Mesenchymal stem cell (in vitro differentiated cells and primary cell): ENCODE data around the gene ACSF3.

Source experiments
- DNase-seq: peaks from one replicate; pipeline ENCODE4 v3.0.0-alpha.2; 2013
- H2AFZ ChIP-seq: one replicate; pipeline ENCODE4 v1.6.1; 2013; ENCODE audit warnings: low read depth, mild to moderate bottlenecking, control low read depth, inconsistent platforms, low read length, moderate library complexity
- H2AK5ac ChIP-seq: 2 replicates; pipeline ENCODE4 v1.6.1; 2013; ENCODE audit warnings: low read length, moderate library complexity, mild to moderate bottlenecking, inconsistent platforms; ENCODE audit not compliant: severe bottlenecking
- H2BK120ac ChIP-seq: one replicate; pipeline ENCODE4 v1.6.1; 2013; ENCODE audit warnings: low read depth, mild to moderate bottlenecking, inconsistent platforms, low read length, moderate library complexity
- H2BK12ac ChIP-seq, 2 experiments: one replicate each; pipeline ENCODE4 v1.6.1; 2013; ENCODE audit warnings: inconsistent platforms in 2 of 2, low read length in 2 of 2, mild to moderate bottlenecking in 2 of 2, moderate library complexity in 2 of 2, control low read depth in 1 of 2
- H2BK15ac ChIP-seq: one replicate; pipeline ENCODE4 v1.6.1; 2013; ENCODE audit warnings: mild to moderate bottlenecking, low read depth, inconsistent platforms; ENCODE audit not compliant: poor library complexity, severe bottlenecking
- H2BK5ac ChIP-seq: 2 replicates; pipeline ENCODE4 v1.6.1; 2013; ENCODE audit warnings: low read depth, mild to moderate bottlenecking, low read length, control low read depth, inconsistent platforms; ENCODE audit not compliant: poor library complexity, severe bottlenecking
- H3K14ac ChIP-seq, 2 experiments: one replicate each; pipeline ENCODE4 v1.6.1; 2013; ENCODE audit warnings: inconsistent platforms in 2 of 2, low read length in 2 of 2, control low read depth in 1 of 2, mild to moderate bottlenecking in 1 of 2, moderate library complexity in 1 of 2
- H3K18ac ChIP-seq, 2 experiments: one replicate each; pipeline ENCODE4 v1.6.1; 2013; ENCODE audit warnings: inconsistent platforms in 2 of 2, low read length in 2 of 2, control low read depth in 1 of 2, low read depth in 1 of 2, mild to moderate bottlenecking in 1 of 2
- H3K23ac ChIP-seq, 2 experiments: one replicate each; pipeline ENCODE4 v1.6.1; 2013; ENCODE audit warnings: inconsistent platforms in 2 of 2, low read length in 2 of 2, mild to moderate bottlenecking in 2 of 2, moderate library complexity in 2 of 2, control low read depth in 1 of 2
- H3K27ac ChIP-seq: 2 replicates; pipeline ENCODE4 v1.5.1; 2013; ENCODE audit warnings: mild to moderate bottlenecking, moderate library complexity, low read length, control low read depth, inconsistent platforms; ENCODE audit not compliant: poor library complexity, severe bottlenecking
- H3K27me3 ChIP-seq, 2 experiments: 2 replicates each; pipeline versions ENCODE4 v1.6.1 to v1.7.0; 2013; ENCODE audit warnings: low read length in 2 of 2, mild to moderate bottlenecking in 2 of 2, moderate library complexity in 2 of 2, control low read depth in 1 of 2, inconsistent platforms in 1 of 2; ENCODE audit not compliant: control insufficient read depth in 1 of 2, insufficient read depth in 1 of 2
- H3K36me3 ChIP-seq, 2 experiments: 2 replicates each; pipeline versions ENCODE4 v1.6.1 to v1.7.0; 2013; ENCODE audit warnings: low read length in 2 of 2, control low read depth in 1 of 2, inconsistent platforms in 1 of 2, low read depth in 1 of 2, mild to moderate bottlenecking in 1 of 2; ENCODE audit not compliant: insufficient read depth in 2 of 2, control insufficient read depth in 1 of 2
- H3K4ac ChIP-seq, 2 experiments: one replicate each; pipeline ENCODE4 v1.6.1; 2013; ENCODE audit warnings: inconsistent platforms in 2 of 2, low read length in 2 of 2, mild to moderate bottlenecking in 2 of 2, moderate library complexity in 2 of 2, control low read depth in 1 of 2, low read depth in 1 of 2
- H3K4me1 ChIP-seq: 2 replicates; pipeline ENCODE4 v1.6.1; 2013; ENCODE audit warnings: low read depth, low read length, control low read depth; ENCODE audit not compliant: control insufficient read depth, insufficient read depth
- H3K4me2 ChIP-seq: 2 replicates; pipeline ENCODE4 v1.6.1; 2013; ENCODE audit warnings: low read length, mild to moderate bottlenecking, inconsistent platforms; ENCODE audit not compliant: poor library complexity, severe bottlenecking
- H3K4me3 ChIP-seq, 2 experiments: 2 replicates each; pipeline versions ENCODE4 v1.5.1 to v1.7.0; 2013; ENCODE audit warnings: low read length in 2 of 2, mild to moderate bottlenecking in 2 of 2, control low read depth in 1 of 2, low read depth in 1 of 2; ENCODE audit not compliant: insufficient read depth in 1 of 2
- H3K79me1 ChIP-seq: replicated peaks from 2 replicates; pipeline ENCODE4 v1.6.1; 2013; ENCODE audit warnings: mild to moderate bottlenecking, control low read depth, low read length, inconsistent platforms; ENCODE audit not compliant: poor library complexity, severe bottlenecking
- H3K9ac ChIP-seq: 2 replicates; pipeline ENCODE4 v1.7.0; 2013; ENCODE audit warnings: mild to moderate bottlenecking, low read length, moderate library complexity
- H3K9me3 ChIP-seq: 2 replicates; pipeline ENCODE4 v1.7.0; 2013; ENCODE audit warnings: mild to moderate bottlenecking, low read length; ENCODE audit not compliant: control insufficient read depth
- H4K8ac ChIP-seq: one replicate; pipeline ENCODE4 v1.6.1; 2013; ENCODE audit warnings: inconsistent platforms, mild to moderate bottlenecking, low read length, moderate library complexity
- H4K91ac ChIP-seq: one replicate; pipeline ENCODE4 v1.6.1; 2013; ENCODE audit warnings: mild to moderate bottlenecking, low read length, inconsistent platforms
- WGBS: methylation state at CpG from one replicate; pipeline ENCODE4 v1.1.7; 2013; ENCODE audit warnings: mixed read lengths; 5-methylcytosine and 5-hydroxymethylcytosine counted together

The ACSF3 gene

GRCh38 chr16:89103156-89103555, 9.5 kb downstream of the ACSF3 start:
- Histone ChIP-seq H2BK15ac (no peak overlapping the region), H2AK5ac (no peak overlapping the region), H3K79me1 (peaks cover 53% of the 10 kb centered on the region), H2BK120ac (no peak overlapping the region), H4K8ac (no peak overlapping the region), H4K91ac (no peak overlapping the region), H3K9me3 (no peaks in the 10 kb centered on the region), H3K4me1 (peaks cover 6% of the 10 kb centered on the region), H3K23ac (no peak overlapping the region), H3K36me3 (peaks cover 69 to 79% of the 10 kb centered on the region in 2 experiments), H2AFZ (no peak overlapping the region), H3K9ac (no peak overlapping the region), H2BK5ac (no peak overlapping the region), H3K4me2 (no peak overlapping the region), H3K27me3 (no peaks in the 10 kb centered on the region), H3K27ac (no peak overlapping the region), H3K18ac (no peak overlapping the region), H3K14ac (no peak overlapping the region), H3K4me3 (no peak overlapping the region), H3K4ac (no peak overlapping the region), H2BK12ac (no peak overlapping the region)
- WGBS: 97% methylated on average over 22 of the region's 22 CpGs
- DNase-seq: no peak

GRCh38 chr16:89103781-89104180, 10.1 kb downstream of the ACSF3 start:
- H2BK12ac ChIP-seq: no peak overlapping the region
- H3K9ac ChIP-seq: no peak overlapping the region
- H3K36me3 ChIP-seq: peaks cover 74 to 75% of the 10 kb centered on the region in 2 experiments
- H3K4me3 ChIP-seq: no peak overlapping the region
- no peak overlapping the region for H4K8ac ChIP-seq
- DNase-seq: no peak
- H3K27me3 ChIP-seq: no peaks in the 10 kb centered on the region
- no peak overlapping the region for H2AK5ac ChIP-seq
- H2BK120ac ChIP-seq: no peak overlapping the region
- peaks cover 48% of the 10 kb centered on the region for H3K79me1 ChIP-seq
- WGBS: 95% methylated on average over 16 of the region's 16 CpGs
- no peak overlapping the region for H2BK5ac ChIP-seq
- H3K23ac ChIP-seq: no peak overlapping the region
- H2AFZ ChIP-seq: no peak overlapping the region
- no peak overlapping the region for H3K14ac ChIP-seq
- H3K4me2 ChIP-seq: no peak overlapping the region
- H3K4ac ChIP-seq: no peak overlapping the region
- no peaks in the 10 kb centered on the region for H3K9me3 ChIP-seq
- peaks cover 6% of the 10 kb centered on the region for H3K4me1 ChIP-seq
- H3K18ac ChIP-seq: no peak overlapping the region
- H3K27ac ChIP-seq: no peak overlapping the region
- no peak overlapping the region for H4K91ac ChIP-seq
- H2BK15ac ChIP-seq: no peak overlapping the region

- Histone ChIP-seq H2AK5ac (no peak overlapping the region), H2BK120ac (no peak overlapping the region), H3K14ac (no peak overlapping the region), H3K18ac (no peak overlapping the region), H3K4me2 (no peak overlapping the region), H3K9me3 (no peaks in the 10 kb centered on the region), H3K79me1 (peaks cover 45% of the 10 kb centered on the region), H3K27ac (no peak overlapping the region), H2BK5ac (no peak overlapping the region), H3K4me3 (no peak overlapping the region), H3K9ac (no peak overlapping the region), H4K8ac (no peak overlapping the region), H3K4ac (no peak overlapping the region), H3K23ac (no peak overlapping the region), H3K4me1 (peaks cover 3% of the 10 kb centered on the region), H2BK12ac (no peak overlapping the region), H3K27me3 (no peaks in the 10 kb centered on the region), H2AFZ (no peak overlapping the region), H3K36me3 (peaks cover 70 to 76% of the 10 kb centered on the region in 2 experiments), H2BK15ac (no peak overlapping the region), H4K91ac (no peak overlapping the region)
- WGBS: 86% methylated on average over 10 of the region's 10 CpGs
- no peak for DNase-seq
Measured at GRCh38 chr16:89104303-89104702, 10.7 kb downstream of the ACSF3 start.

DNA sequence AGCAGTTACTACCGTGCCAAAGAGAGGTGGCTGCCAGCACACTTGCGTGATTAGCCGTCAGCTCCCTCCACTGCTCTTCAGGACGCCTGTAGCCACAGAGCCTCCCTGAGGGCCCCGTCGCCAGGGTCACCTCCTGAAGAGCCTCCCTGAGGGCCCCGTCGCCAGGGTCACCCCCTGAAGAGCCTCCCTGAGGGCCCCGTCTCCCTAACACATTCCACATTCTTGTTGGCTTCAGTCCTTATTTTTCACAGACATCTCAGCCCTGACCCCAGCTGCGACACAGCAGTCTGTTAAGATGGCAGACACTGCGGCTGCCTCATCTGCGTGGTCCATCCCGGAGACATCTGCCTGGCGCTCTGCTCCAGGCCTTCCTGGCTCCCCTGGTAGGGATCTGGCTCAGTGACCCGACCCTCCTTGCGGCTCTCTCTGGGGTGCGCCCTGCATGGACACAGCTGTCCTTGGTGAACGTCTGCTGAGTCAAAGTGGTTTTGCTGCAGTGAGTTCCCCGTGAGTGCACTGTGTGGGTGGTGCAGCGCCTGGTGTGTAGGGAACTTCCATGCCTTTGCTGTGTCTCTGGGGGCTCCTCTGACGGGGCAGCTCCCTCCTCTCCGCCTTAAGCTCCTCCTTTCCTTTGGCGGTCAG, 11.4 kb downstream of the ACSF3 start:
- 86% methylated on average over 23 of the region's 23 CpGs for WGBS

More for the DNA sequence above, 11.4 kb downstream of the ACSF3 start:
- Histone ChIP-seq H3K4me1 (peaks cover 2% of the 10 kb centered on the region), H3K4ac (no peak overlapping the region), H2BK5ac (no peak overlapping the region), H2AK5ac (no peak overlapping the region), H3K23ac (no peak overlapping the region), H2BK12ac (no peak overlapping the region), H2AFZ (no peak overlapping the region), H3K4me2 (no peak overlapping the region), H3K9me3 (no peaks in the 10 kb centered on the region), H3K27me3 (no peaks in the 10 kb centered on the region), H4K91ac (no peak overlapping the region), H2BK120ac (no peak overlapping the region), H3K18ac (no peak overlapping the region), H3K9ac (no peak overlapping the region), H3K27ac (no peak overlapping the region), H4K8ac (no peak overlapping the region), H3K79me1 (peaks cover 46% of the 10 kb centered on the region), H3K14ac (no peak overlapping the region), H3K36me3 (peaks cover 74 to 76% of the 10 kb centered on the region in 2 experiments), H3K4me3 (no peak overlapping the region), H2BK15ac (no peak overlapping the region)
- no peak for DNase-seq
